GM21515 (cell line): ENCODE data around the gene GALNT16.
"Not testable (repeated sequence)": the region's sequence is repeated elsewhere in the genome, so short reads cannot be mapped to it uniquely, and the experiment has no call there.

ENCODE experiments used
- ATAC-seq: cut with Tn5 transposase; IDR thresholded peaks from one replicate; pipeline ENCODE4 v1.9.1; 2021; ENCODE audit not compliant: unreplicated experiment

GALNT16 gene

DNA sequence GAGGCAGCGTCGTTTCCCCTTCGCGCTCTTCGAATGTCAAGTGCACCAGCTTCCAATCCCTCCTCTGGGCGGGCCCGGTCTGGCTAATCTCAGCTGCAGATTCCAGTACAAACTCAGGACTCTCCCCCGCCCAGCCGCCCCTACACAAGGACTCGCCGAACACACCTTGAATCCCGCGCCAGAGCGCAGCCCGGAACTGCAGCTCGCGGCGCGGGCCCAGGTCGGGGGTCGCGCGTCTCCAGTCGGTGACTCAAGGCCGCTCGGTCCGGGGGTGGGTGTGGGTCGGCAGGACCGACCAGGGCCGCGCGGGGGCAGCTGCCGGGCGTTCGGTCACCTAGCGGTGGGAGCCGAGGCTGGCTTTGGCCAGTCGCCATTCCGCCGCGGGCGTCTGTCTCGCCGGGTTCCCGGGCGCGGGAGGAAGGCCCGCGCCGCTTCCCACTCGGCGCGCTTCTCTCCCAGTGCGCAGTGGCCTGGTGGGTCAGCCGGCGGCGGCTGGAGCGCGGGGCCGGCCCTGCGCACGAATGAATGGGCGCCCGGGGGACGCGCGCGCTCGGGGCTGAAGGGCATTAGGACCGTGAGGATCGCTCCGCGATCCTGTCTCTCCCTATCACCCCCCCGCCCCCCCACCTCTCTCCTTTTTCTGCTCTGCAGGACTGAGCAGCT lies at the start of gene GALNT16:
GALNT16 (plus strand) TSS at position 632 of the 663 bp plus-strand sequence. CDS start 133 bp downstream, outside the sequence.
- no peak for ATAC-seq

DNA sequence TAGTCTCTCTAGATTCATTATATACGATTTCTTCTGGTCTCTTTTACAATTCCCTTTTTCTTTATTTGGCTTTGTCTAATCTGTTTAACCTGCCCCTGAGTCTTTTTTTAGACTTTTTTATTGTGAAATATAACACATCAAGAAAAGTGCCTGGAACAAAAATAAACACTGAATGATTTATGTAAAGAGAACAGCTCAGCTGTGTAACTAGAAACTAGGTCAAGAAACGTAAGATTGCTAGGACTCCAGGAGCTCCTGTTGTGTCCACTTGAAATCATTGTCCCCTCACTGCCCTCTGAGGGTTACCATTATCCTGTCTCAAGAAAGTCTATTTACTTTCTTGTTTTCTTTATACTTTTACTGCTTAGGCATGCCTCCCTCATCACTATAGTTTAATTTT lies 45.6 kb upstream of the GALNT16 start:
- no peak for ATAC-seq

DNA sequence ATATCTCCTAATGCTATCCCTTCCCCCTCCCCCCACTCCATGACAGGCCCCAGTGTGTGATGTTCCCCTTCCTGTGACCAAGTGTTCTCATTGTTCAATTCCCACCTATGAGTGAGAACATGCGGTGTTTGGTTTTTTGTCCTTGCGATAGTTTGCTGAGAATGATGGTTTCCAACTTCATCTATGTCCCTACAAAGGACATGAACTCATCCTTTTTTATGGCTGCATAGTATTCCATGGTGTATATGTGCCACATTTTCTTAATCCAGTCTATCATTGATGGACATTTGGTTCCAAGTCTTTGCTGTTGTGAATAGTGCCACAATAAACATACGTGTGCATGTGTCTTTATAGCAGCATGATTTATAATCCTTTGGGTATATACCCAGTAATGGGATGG lies 42.3 kb upstream of the GALNT16 start:
- ATAC-seq = not testable (repeated sequence)

DNA sequence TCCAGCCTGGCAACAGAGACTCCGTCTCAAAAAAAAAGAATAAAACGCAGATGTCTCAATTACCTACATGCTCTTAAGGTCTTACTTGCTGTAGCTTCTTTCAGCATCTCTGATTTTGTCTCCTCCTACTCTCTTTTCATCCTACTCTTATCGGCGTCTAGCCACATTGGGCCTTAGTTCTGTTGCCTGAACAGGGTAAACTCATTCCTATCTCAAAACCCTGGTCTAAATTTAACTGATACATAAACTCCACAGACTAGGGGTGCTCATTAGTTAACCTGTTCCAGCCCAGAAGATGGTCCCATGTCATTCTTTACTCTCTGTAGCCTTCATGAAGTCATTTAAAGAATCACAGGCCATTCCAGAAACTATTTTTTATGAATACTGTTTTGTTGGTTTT lies 35.0 kb upstream of the GALNT16 start:
- ATAC-seq = no peak

DNA sequence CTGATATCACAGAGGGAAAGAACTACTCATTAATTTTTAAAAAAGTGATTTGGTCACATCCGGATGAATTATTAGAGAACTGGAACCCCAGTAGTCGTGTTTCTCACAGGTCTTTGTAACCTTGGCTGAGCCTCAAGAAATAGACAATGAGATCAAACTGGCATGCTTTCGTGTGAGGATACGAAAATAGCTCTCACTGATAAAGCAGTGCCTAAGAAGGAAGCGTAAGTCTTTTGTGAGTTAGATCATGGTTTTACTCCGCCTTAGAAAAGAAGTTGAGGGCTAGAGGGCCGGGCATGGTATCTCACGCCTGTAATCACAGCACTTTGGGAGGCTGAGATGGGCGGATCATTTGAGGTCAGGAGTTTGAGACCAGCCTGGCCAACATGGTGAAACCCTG lies 33.8 kb upstream of the GALNT16 start:
- no peak for ATAC-seq

DNA sequence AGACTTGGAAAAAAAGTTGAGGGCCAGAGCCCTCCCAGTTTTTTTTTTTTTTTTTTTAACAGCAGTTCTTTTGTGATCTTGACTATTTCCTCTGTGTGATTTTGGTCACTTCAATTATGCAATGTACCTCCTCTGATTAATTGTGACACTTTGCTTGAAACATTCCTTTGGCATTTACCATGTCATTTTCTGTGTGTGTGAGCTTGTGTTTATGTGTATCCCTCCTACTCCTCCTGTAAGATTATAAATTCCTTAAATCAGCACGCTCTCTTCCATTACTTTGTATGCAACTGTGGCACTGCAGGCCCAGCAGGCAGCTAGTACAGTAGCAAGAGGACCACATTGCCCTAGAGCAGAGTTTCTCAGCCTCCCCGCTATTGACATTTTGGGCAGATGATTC lies 33.2 kb upstream of the GALNT16 start:
- ATAC-seq = no peak

DNA sequence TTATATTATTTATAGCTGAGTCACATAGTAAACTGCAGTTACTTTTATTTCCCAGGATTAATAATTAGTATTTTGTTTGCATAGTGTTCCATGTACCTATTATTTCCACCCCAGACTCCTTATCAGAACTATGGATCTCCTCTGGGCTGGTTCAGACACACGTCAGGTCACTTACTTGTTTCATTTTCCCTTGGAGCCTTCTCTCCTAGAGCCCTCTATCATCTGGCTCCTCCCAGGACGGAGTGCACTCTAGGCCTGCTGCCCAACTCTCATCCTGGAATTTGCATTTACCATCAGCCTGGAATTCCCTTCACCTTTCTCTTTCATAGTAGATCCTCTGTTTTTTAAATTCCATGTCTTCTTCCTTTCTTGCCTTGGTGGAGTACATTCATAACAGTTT lies 28.5 kb upstream of the GALNT16 start:
- no peak for ATAC-seq

DNA sequence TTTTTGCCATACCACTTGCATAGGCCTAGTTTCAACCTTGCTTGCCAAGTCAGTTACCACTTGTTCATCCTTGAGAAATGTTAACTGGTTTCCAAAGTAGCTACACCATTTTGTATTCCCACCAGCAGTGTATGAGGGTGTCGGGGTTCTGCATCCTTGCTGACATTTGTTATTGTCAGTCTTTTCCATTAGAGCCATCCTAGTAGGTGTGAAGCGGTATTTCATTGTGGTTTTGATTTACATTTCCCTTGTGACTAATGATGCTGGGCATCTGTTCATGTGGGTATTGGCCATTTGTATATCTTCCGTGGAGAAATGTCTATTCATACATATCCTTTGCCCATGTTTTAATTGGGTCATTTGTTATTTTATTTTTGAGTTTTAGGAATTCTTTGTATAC lies 27.6 kb upstream of the GALNT16 start:
- no peak for ATAC-seq

DNA sequence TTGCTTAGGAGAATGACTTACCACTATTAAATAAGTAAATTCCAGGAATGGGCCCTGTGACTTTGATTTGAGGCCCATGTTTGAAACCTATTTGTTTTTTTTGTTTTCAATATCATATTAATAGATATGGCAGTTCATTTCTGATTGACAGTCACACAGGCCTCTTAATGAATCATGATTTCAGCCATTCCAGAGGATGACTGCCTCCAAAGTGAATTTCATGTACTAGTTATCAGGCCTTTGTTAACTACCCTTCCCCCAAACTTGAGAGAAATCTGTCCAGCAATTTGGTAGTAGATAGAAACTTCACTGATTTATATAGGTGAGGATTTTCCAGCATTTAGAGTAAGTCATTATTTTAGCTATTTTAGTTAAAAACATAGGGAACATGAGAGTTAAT lies 25.9 kb upstream of the GALNT16 start:
- ATAC-seq = no peak

DNA sequence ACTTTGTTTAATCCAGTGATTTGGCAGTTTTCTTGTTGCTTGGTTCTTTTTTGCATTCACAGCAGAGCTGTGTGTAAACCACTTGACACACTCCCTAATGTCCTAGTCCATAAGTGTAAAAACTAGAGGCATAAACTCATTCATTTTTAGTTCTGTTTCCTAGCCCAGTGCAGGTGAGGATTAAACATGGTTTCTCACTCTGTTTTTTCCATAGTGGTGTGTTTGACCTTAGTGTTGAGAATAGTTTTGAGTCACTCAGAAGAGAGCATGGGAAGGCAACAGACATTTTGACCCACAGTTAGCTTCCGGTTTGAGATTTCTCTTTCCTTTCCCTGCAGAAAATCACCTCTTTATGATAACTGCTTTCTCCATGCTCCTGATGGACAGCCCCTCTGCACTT lies 24.2 kb upstream of the GALNT16 start:
- no peak for ATAC-seq

DNA sequence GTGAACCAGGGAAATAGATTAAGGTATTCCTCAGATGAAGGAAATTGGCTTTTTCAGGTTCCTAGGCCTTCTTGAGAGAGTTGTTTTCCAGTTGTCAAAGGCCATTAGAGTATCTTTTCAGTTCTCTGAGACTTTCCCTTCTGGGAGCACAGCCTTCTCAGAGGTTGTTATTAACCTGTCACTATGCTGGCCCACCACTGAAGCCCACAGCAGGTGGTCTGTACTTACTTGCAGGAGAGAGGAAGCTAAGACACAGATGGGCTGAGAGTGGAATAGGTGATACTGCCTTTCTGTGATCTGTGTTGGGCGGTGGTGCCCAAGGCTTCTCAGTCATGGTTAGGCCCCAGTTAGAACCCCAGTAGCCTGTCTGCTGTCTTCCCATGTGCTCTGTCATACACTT lies 22.8 kb upstream of the GALNT16 start:
- ATAC-seq = no peak

DNA sequence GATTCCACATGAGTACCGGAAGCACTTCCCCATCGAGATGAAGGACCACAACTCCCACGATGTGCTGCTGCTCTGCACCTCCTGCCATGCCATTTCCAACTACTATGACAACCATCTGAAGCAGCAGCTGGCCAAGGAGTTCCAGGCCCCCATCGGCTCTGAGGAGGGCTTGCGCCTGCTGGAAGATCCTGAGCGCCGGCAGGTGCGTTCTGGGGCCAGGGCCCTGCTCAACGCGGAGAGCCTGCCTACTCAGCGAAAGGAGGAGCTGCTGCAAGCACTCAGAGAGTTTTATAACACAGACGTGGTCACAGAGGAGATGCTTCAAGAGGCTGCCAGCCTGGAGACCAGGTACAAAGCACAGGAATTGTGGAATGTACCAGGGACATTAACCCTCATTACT lies 22.4 kb upstream of the GALNT16 start:
- ATAC-seq = no peak

DNA sequence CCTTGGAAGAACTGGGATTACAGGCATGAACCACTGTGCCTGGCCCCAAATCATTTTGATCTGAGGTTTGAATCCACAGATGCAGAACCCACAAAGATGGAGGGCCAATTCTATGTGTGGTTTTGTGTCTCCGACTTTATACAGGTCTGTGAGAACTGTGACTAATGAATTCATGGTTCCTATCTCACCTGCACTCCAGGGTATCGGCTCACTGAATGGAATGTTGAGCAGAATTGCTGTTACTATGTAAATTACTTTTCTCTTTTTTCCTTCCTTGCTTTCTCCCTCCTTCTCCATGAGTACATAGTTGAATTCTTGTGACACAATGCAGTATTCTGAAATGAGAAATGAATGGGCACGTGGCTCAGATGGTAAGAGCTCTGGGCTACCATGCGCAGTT lies 21.1 kb upstream of the GALNT16 start:
- ATAC-seq = no peak

DNA sequence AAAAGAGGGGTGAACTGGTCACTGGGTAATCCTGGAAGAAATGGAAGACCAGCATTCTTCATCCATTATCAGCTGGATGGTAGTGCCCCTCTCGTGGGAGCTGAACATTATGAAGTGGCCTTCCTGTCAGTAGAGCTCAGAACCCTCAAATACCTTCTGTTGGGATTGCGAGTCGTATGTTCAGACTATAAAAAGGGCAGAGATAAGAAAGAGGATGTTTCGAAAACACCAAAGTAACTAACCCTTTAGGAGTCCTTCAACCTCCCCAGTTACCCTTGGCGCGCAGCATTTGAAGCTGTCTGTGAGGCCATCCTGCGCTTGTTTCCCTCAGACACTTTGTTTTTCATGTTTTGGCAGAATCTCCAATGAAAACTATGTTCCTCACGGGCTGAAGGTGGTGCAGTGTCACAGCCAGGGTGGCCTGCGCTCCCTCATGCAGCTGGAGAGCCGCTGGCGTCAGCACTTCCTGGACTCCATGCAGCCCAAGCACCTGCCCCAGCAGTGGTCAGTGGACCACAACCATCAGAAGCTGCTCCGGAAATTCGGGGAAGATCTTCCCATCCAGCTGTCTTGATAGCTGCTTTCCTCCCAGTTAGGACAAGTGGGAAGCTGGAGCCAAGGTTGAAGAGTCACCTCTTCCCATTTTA lies 19.3 kb upstream of the GALNT16 start:
- ATAC-seq = no peak

DNA sequence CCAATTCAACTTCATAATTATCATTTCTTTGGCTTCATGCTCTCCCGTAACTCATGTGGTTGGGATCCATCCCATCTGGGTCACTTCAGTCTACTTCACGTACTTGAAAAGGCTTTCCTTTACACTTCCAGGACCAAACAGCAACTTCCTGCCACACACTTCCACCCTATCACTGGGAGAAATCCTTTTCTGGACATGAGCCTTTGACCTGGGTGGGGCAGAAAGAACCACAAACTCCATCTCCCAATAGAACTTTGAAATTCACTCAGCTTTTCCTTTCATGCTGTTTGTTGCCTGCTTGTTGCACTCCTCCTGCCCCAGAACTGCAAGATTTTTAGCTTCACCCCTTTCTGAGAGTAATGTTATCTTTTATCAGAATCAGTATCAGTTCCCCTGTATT lies 18.4 kb upstream of the GALNT16 start:
- no peak for ATAC-seq

DNA sequence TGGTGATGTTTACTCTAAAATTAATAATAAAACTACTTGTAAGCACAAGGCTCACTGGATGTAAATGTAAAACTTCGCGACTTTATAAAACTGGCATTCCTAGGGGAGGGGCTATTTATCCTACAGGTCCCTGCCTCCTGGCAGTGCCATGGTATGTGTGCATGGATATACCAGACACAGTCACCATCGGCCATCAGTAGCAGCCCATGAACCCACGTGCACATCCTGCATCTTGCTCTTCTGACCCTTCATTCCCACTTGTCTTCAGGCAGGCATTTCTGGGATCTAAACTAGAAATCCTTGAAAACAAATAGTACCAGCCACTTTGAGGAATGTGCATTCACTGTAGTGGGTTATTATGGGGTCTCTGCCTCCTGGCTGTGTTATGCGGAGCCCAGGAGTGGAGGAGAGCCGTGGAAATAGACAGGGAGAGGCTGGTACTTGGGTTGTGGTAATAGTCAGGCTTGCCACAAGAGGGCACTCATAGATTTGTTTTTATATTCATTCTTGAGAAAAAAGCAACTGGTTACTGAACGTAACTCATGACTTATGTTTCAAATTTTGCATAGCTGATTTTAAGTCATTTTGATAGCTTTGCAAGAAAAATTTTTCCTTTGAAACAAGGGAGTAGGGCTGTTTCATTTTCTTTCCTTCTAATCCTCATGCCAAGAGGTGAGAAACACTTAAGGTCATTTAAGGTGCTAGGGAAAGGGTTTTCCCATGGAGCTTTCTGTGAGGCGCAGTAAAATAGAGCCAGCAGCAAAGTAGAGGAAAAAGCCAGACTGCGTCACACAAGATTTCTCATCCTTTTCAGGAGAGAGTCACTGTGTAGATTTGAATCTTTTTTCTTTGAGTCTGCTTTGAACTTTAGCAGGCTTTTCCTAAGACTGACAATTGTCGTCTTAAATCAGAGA lies 17.4 kb upstream of the GALNT16 start:
- ATAC-seq = no peak

DNA sequence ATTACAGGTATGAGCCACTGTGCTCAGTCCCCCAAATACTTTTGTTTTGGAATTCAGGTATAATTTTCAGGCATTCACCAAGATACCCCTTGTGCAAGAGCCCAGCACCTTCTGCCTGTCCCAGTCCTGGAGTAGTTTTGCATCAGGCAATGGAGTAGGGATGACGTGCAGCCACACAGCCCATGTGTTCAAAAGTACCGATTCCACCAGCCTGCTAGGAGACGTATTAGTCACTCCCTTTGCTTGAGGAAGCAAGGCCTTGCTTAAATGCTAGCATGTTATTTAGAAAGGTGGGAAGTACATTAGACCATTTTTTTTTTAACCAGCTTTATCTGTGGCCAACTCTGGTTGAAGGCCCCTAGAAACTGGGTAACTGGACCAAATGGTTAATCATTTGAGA lies 15.0 kb upstream of the GALNT16 start:
- ATAC-seq = no peak

DNA sequence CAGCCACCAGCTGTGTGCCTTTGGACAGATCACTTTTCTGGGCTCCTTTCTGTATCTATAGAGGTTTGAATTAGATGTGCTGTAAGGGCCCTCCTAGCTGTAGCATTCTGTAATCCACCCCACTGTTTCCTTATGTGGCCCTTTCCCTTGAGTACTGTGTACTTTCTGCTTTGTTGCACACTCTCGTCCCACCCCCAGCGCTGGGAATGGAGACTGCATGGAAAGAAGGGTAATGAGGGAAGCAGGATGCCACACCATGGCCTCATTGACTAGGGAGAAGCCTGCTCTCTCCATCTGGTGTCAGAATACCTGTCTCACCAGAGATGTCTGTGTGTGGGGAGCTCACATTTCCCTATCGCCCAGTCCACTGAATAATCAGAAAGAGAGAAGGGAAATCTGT lies 13.6 kb upstream of the GALNT16 start:
- no peak for ATAC-seq

DNA sequence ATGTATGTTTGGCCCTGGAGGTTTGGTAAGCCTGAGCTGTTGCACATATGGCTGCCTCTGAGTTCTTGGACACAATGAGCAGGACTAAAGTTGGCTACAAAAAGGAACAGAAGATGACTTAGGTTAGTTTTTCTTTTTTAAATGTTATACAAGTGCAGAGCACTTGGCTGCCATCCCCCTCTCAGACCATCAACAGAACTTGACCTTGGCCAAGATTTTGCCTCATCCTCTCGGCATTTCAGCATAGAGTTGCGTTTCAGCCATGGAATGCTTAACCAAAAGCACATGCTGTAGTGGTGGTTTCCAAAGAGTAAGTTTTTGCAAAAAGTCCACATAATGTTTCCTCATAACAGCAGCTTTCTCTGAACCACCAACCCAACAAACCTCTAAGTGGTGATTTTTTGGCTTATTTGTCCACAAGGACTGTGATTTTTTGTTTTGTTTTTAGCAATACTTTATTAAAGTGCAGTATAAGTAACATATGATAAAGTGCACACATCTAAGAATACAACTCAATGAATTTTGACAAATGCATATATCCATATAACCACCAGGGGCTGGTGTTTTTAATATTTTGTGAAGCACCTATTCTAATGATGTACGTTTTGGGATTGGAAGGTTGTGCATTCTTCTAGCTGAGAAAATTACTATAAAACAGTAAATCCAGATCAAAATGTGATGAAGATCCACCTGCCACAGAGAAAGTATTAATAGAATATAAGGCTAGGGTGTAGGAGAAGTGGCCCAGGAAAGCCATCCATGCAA lies 12.1 kb upstream of the GALNT16 start:
- ATAC-seq = no peak

DNA sequence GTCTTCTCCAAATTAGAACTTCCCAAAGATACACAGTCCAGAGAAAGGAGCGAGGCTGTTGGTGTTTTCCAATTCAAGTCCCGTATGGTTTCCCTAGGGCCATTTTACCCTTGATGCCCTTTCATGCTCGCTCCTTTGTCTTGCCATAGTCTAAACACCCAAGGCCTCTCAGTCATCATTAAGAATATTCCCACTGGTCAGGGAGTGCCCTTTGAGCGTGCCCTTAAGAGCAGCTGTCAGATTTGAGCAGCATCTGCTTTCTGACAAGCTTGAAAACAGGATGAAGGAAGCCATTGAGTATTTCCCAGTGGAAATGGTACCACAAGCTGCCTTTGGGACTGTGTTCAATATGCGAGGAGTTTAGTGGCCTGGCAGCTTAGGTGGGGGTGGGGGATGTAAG lies 10.4 kb upstream of the GALNT16 start:
- ATAC-seq = no peak

DNA sequence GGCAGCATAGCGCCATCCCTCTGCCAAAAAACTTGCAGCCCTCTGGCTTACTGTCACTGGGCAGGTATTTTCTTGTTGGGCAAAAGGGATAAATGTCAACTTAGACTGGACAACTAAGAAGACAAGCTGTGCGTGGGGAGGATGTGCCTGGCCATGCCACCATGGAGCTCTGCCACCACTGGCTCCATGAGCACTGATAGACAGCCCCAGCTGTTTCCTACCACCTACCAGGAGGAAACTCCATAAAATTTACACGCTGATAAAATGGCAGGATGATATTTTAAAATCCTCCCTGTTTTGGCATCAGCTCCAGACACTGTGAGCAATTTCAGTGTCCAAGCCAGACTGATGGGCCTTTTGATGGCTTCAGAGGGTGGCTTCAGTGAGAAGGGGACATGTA lies 7.1 kb upstream of the GALNT16 start:
- ATAC-seq = no peak
